HepG2 (cell line): ENCODE measurements around the gene DUSP9. TPM values are rescaled to one million over a fixed set of nuclear protein-coding genes. Genes with fewer than 3 reads are reported as not detected.
A peak's percentile ranks its signal among the peaks of the same experiment; 100 is the strongest.
"Not testable (repeated sequence)": the region's sequence is repeated elsewhere in the genome, so short reads cannot be mapped to it uniquely, and the experiment has no call there.

ENCODE experiments used
- ATAC-seq: fragments of 200-7000 bp; cut with Tn5 transposase; 3 replicates; pipeline ENCODE4 v1.9.1; 2020; ENCODE audit warnings: mild to moderate bottlenecking, moderate library complexity
- BruUV-seq: library from RNA; stranded (reverse); fragments of 400-500 nt; replicated peaks from 2 replicates; lab custom pipeline; 2021; lab: Mats Ljungman, UMichigan
- CTCF ChIA-PET: fragments of 300-600 bp; formaldehyde crosslinking; extraction: SDS; loops from one replicate; lab custom pipeline; 2021; ENCODE audit warnings: low total read pairs, inconsistent platforms, low intra/inter-chr PET ratio; lab: Yijun Ruan, JAX
- POLR2A ChIA-PET: fragments of 350-600 bp; sonication (Branson Sonifier 250); formaldehyde crosslinking; loops from one replicate; lab custom pipeline; 2020; ENCODE audit warnings: antibody characterized with exemption, inconsistent platforms; lab: Yijun Ruan, JAX
- DNase-seq: peaks from one replicate; pipeline ENCODE4 v3.0.0-alpha.2; 2015; ENCODE audit warnings: low spot score
- FAIRE-seq: peaks from 3 replicates; lab custom pipeline; 2011; peaks lifted over from hg19 to GRCh38; lab: Jason Lieb, UNC
- H2AFZ ChIP-seq: one replicate; pipeline ENCODE4 v1.6.1; 2011; ENCODE audit warnings: low read length, inconsistent platforms
- H3K27ac ChIP-seq: fragments of 300-600 bp; 3 replicates; pipeline ENCODE4 v1.8.0; 2011; ENCODE audit warnings: mixed run types, mild to moderate bottlenecking, mixed read lengths, low read length, inconsistent platforms; ENCODE audit not compliant: insufficient read depth; ENCODE audit errors: extremely low read length
- H3K27me3 ChIP-seq, 2 experiments: fragments of 200-600 bp in 1 of 2; 2 replicates in 1 of 2; 3 replicates in 1 of 2; pipeline versions ENCODE4 v1.6.0 to v1.8.0; 2011; ENCODE audit warnings: low read length in 2 of 2, mild to moderate bottlenecking in 2 of 2, moderate library complexity in 2 of 2, inconsistent platforms in 1 of 2; ENCODE audit not compliant: insufficient read depth in 2 of 2, control insufficient read depth in 1 of 2
- H3K36me3 ChIP-seq, 2 experiments: fragments of 200-600 bp in 1 of 2; replicated peaks in 1 of 2; 2 replicates in 1 of 2; 3 replicates in 1 of 2; pipeline versions ENCODE4 v1.5.1 to v1.8.0; 2011; ENCODE audit warnings: low read length in 2 of 2, inconsistent platforms in 1 of 2; ENCODE audit not compliant: insufficient read depth in 2 of 2, control insufficient read depth in 1 of 2
- H3K4me1 ChIP-seq: 2 replicates; pipeline ENCODE4 v1.5.1; 2012; ENCODE audit warnings: low read length, inconsistent platforms; ENCODE audit not compliant: insufficient read depth
- H3K4me2 ChIP-seq: 2 replicates; pipeline ENCODE4 v1.6.0; 2011; ENCODE audit warnings: low read depth, low read length, inconsistent platforms
- H3K4me3 ChIP-seq, 3 experiments: fragments of 200-600 bp in 1 of 3; sonication (generic), shearing (Covaris generic) in 1 of 3; replicated peaks in 1 of 3; 2 replicates each; pipeline ENCODE4 v1.5.1; 2011 to 2016; ENCODE audit warnings: low read length in 3 of 3, inconsistent platforms in 2 of 3, low read depth in 2 of 3, mild to moderate bottlenecking in 2 of 3, control low read depth in 1 of 3, mixed read lengths in 1 of 3; ENCODE audit not compliant: insufficient read depth in 1 of 3
- H3K79me2 ChIP-seq: one replicate; pipeline ENCODE4 v1.6.1; 2011; ENCODE audit warnings: low read length, inconsistent platforms; ENCODE audit not compliant: insufficient read depth
- H3K9ac ChIP-seq: 2 replicates; pipeline ENCODE4 v1.6.0; 2011; ENCODE audit warnings: mild to moderate bottlenecking, low read depth, low read length, inconsistent platforms; ENCODE audit not compliant: insufficient read depth
- H3K9me3 ChIP-seq: 2 replicates; pipeline ENCODE4 v1.5.1; 2012; ENCODE audit warnings: mild to moderate bottlenecking, low read length
- H4K20me1 ChIP-seq: 2 replicates; pipeline ENCODE4 v1.6.0; 2011; ENCODE audit warnings: inconsistent platforms, mild to moderate bottlenecking, low read length, moderate library complexity; ENCODE audit not compliant: insufficient read depth
- ATF7-NPFF ChIP-seq: sonication (generic); formaldehyde crosslinking; IDR thresholded peaks from 2 replicates; pipeline ENCODE4 v1.8.1; 2023; ENCODE audit warnings: mild to moderate bottlenecking, low read depth, missing genetic modification reagents, moderate library complexity
- ETV5 ChIP-seq: IDR thresholded peaks from 2 replicates; pipeline ENCODE4 v1.6.1; 2018; ENCODE audit warnings: missing biosample characterization, missing genetic modification reagents, inconsistent platforms, borderline replicate concordance
- HNRNPL ChIP-seq: fragments of 200-400 bp; formaldehyde crosslinking; IDR thresholded peaks from 2 replicates; pipeline ENCODE4 v1.6.1; 2017; ENCODE audit warnings: mild to moderate bottlenecking, low read depth, low read length
- HOXA3 ChIP-seq: sonication (generic); formaldehyde crosslinking; IDR thresholded peaks from 2 replicates; pipeline ENCODE4 v1.5.0; 2020; ENCODE audit warnings: missing genetic modification reagents
- KDM3A ChIP-seq: IDR thresholded peaks from 2 replicates; pipeline ENCODE4 v1.6.1; 2018; ENCODE audit warnings: low read depth, missing compliant biosample characterization
- MAX ChIP-seq: IDR thresholded peaks from 2 replicates; pipeline ENCODE4 v1.6.1; 2012; ENCODE audit warnings: inconsistent platforms
- POLR2AphosphoS5 ChIP-seq: IDR thresholded peaks from 2 replicates; pipeline ENCODE4 v1.6.1; 2012; ENCODE audit warnings: low read depth, low read length
- SAFB2 ChIP-seq: sonication (generic); formaldehyde crosslinking; IDR thresholded peaks from 2 replicates; pipeline ENCODE4 v1.5.1; 2020; ENCODE audit warnings: missing genetic modification reagents, low read depth, mild to moderate bottlenecking, borderline replicate concordance
- SNAPC5 ChIP-seq: sonication (generic); formaldehyde crosslinking; IDR thresholded peaks from 2 replicates; pipeline ENCODE4 v1.8.1; 2023; ENCODE audit warnings: mild to moderate bottlenecking, missing genetic modification reagents, borderline replicate concordance
- SOX13 ChIP-seq, 3 experiments: fragments of 450-650 bp in 1 of 3; sonication (generic) in 1 of 3; formaldehyde crosslinking in 1 of 3; IDR thresholded peaks in 2 of 3; conservative IDR thresholded peaks in 1 of 3; 2 replicates each; pipeline versions ENCODE4 v1.5.0 to v1.6.1; 2016 to 2020; ENCODE audit warnings: antibody characterized with exemption in 1 of 3, mild to moderate bottlenecking in 1 of 3, missing compliant biosample characterization in 1 of 3, missing genetic modification reagents in 1 of 3, moderate library complexity in 1 of 3
- STAT5B ChIP-seq: sonication (generic); formaldehyde crosslinking; IDR thresholded peaks from 2 replicates; pipeline ENCODE4 v1.4.0; 2020; ENCODE audit warnings: missing genetic modification reagents
- TFAP4 ChIP-seq: sonication (generic); IDR thresholded peaks from 2 replicates; pipeline ENCODE4 v1.6.1; 2016; ENCODE audit warnings: low read depth, borderline replicate concordance
- ZBTB7A ChIP-seq: sonication (generic); formaldehyde crosslinking; IDR thresholded peaks from 2 replicates; pipeline ENCODE4 v1.8.0; 2022; ENCODE audit warnings: mild to moderate bottlenecking, missing genetic modification reagents
- ZNF274 ChIP-seq: sonication (generic); formaldehyde crosslinking; IDR thresholded peaks from 2 replicates; pipeline ENCODE4 v1.5.1; 2020; ENCODE audit warnings: mild to moderate bottlenecking, missing genetic modification reagents
- ZNF460 ChIP-seq: sonication (generic); formaldehyde crosslinking; IDR thresholded peaks from 2 replicates; pipeline ENCODE4 v1.5.1; 2020; ENCODE audit warnings: missing genetic modification reagents, mild to moderate bottlenecking, borderline replicate concordance
- ZNF589 ChIP-seq: sonication (generic); formaldehyde crosslinking; conservative IDR thresholded peaks from 2 replicates; pipeline ENCODE4 v1.8.0; 2022; ENCODE audit warnings: mild to moderate bottlenecking, moderate library complexity, missing genetic modification reagents
- WGBS: methylation state at CpG from one replicate; pipeline ENCODE4 v1.1.6; 2017; ENCODE audit warnings: low lambda C conversion rate; 5-methylcytosine and 5-hydroxymethylcytosine counted together
- in situ Hi-C: cut with HindIII; loops from 2 replicates; pipeline ENCODE4 v1.10.0; 2017; ENCODE audit warnings: low pct_unique_long_range_greater_than_20kb; ENCODE audit not compliant: extremely low pct_ligation_motif_present
- intact Hi-C: fragments of 100-400 bp; cut with micrococcal nuclease; formaldehyde crosslinking; loops from one replicate; pipeline ENCODE4 v1.10.0; 2022; ENCODE audit not compliant: unreplicated experiment
- polyA plus RNA-seq, 8 experiments: library from polyadenylated mRNA; depleted of rRNA in 3 of 8; stranded (reverse) in 7 of 8; unstranded in 1 of 8; fragments of >200 nt; fragmentation: Illumina TruSeq in 4 of 8; extraction: Trizol in 4 of 8; gene quantifications; 2 replicates each; pipeline versions ENCODE4 v1.2.1 to v1.2.3, GENCODE V29; 2011 to 2016; ENCODE audit warnings: low read depth in 4 of 8, missing spikeins in 1 of 8, mixed read lengths in 1 of 8; ENCODE audit not compliant: insufficient read depth in 1 of 8
- total RNA-seq, 5 experiments: library from RNA; depleted of rRNA; stranded (reverse); fragments of >200 nt; fragmentation: Illumina TruSeq; extraction: Trizol; gene quantifications; 2 replicates each; pipeline ENCODE4 v1.2.3, GENCODE V29; 2016; ENCODE audit warnings: low read depth in 1 of 5

DUSP9 gene
- total and polyA plus RNA-seq, 2 of the 13 experiments (the other 11 are each of a cell fraction or from before 2014, with no cell fraction given): 235 to 435 TPM

- H4K20me1 ChIP-seq, H3K79me2 ChIP-seq, H3K36me3 ChIP-seq, H3K9ac ChIP-seq, FAIRE-seq, CTCF ChIA-PET, H3K4me2 ChIP-seq, DNase-seq, in situ Hi-C loops, H3K9me3 ChIP-seq, H2AFZ ChIP-seq, H3K27me3 ChIP-seq, POLR2A ChIA-PET, H3K4me3 ChIP-seq, BruUV-seq, intact Hi-C loops, ATAC-seq: not testable (repeated sequence)
- WGBS: 100% methylated on average over 8 of the region's 8 CpGs
- Histone ChIP-seq H3K4me1 (peaks cover 35% of the 10 kb centered on the region), H3K27ac (peak overlapping the region; percentile 55)
- peak; percentile 44; the same call in 1 of the 2 replicates for TF ChIP-seq ZNF460 (CRISPR knock-in tag)
Measured at GRCh38 chrX:153683486-153683885, 36.5 kb downstream of the DUSP9 start.

- Histone ChIP-seq H4K20me1 (peaks cover 3% of the 10 kb centered on the region; the same call in 1 of the 2 replicates), H3K4me2 (peak overlapping the region; percentile 74), H3K79me2 (peaks cover 13% of the 10 kb centered on the region), H3K27ac (peak overlapping the region; percentile 76), H3K27me3 (no peaks in the 10 kb centered on the region), H3K36me3 (no peaks in the 10 kb centered on the region; a peak in 1 of 5 replicates), H2AFZ (no peak overlapping the region), H3K4me1 (peaks cover 35% of the 10 kb centered on the region), H3K9me3 (no peaks in the 10 kb centered on the region), H3K9ac (peak overlapping the region; percentile 71), H3K4me3 (peak overlapping the region; percentile 54 to 73 (median 60))
- ChIA-PET POLR2A (interaction anchor here (0.6 to 1.2 kb wide), 4 partner anchors 9 to 711 kb away, joined by 3 to 4 read pairs (median 3); partner anchors contain the start of genes IDH3G and SSR4), CTCF (no interaction called here)
- FAIRE-seq: no peak
- in situ Hi-C loops (no loop called here), intact Hi-C loops (no loop called here)
- no TSS peak for BruUV-seq
- under 1% methylated on average over 10 of the region's 21 CpGs for WGBS
- peak; percentile 43 for DNase-seq
- ATAC-seq: peak; percentile 29
- TF ChIP-seq POLR2AphosphoS5 (peak; percentile 62), ETV5 (CRISPR knock-in tag) (peak; percentile 16; the same call in 1 of the 2 replicates), SAFB2 (CRISPR knock-in tag) (no peak), TFAP4 (0 out of 2 replicates have a peak, but pooled peaks have one; percentile 7), HOXA3 (CRISPR knock-in tag) (peak; percentile 15; the same call in 1 of the 2 replicates), STAT5B (CRISPR knock-in tag) (no peak), ZNF589 (CRISPR knock-in tag) (no peak), KDM3A (0 out of 2 replicates have a peak, but pooled peaks have one; percentile 21), ZBTB7A (CRISPR knock-in tag) (peak; percentile 44; the same call in 1 of the 2 replicates), ATF7-NPFF (CRISPR knock-in tag) (no peak), SOX13 (IDR thresholded peaks at IDR 0.05) (peak; percentile 74), SOX13 (CRISPR knock-in tag; conservative IDR thresholded peaks at IDR 0.05 in 1 of 2, IDR thresholded peaks at IDR 0.05 in 1 of 2) (peak in 1 of 2 experiments; percentile 68; a peak in 2 of 4 replicates), MAX (peak; percentile 23; the same call in 1 of the 2 replicates), ZNF274 (CRISPR knock-in tag) (no peak), SNAPC5 (CRISPR knock-in tag) (no peak), HNRNPL (peak; percentile 72; the same call in 1 of the 2 replicates)
Measured at GRCh38 chrX:153684467-153685155, 37.6 kb downstream of the DUSP9 start.
